ENCODE results near the gene TSPAN16. TPM values are rescaled to one million over a fixed set of nuclear protein-coding genes. Genes with fewer than 3 reads are reported as not detected.

The TSPAN16 gene
- total RNA-seq, 3 donors from 2014 or later = not detected

- Histone ChIP-seq H3K9me3 (no peaks in the 10 kb centered on the region), H3K4me1 (ENCODE audit: low read depth) (no peaks in the 10 kb centered on the region), H3K36me3 (ENCODE audit: low read depth) (no peaks in the 10 kb centered on the region), H3K4me3 (no peak overlapping the region)
- ATAC-seq = no peak
- TF ChIP-seq CTCF (IDR thresholded peaks at IDR 0.05) = no peak
- no peak for DNase-seq
- intact Hi-C loops (cut with DNase I, micrococcal nuclease) = no loop called here
Measured at GRCh38 chr19:11251217-11251616, 44.7 kb upstream of the TSPAN16 start.

GRCh38 chr19:11251650-11252314 lies 44.2 kb upstream of the TSPAN16 start:
- intact Hi-C loops (cut with DNase I, micrococcal nuclease) = no loop called here
- no peak for ATAC-seq
- H3K36me3 ChIP-seq (ENCODE audit: low read depth) = no peaks in the 10 kb centered on the region

GRCh38 chr19:11252665-11253355 lies 43.1 kb upstream of the TSPAN16 start:
- H3K36me3 ChIP-seq (ENCODE audit: low read depth) = no peaks in the 10 kb centered on the region
- H3K4me3 ChIP-seq = no peak overlapping the region
- intact Hi-C loops (cut with DNase I, micrococcal nuclease) = no loop called here

More at GRCh38 chr19:11251650-11252314, 44.2 kb upstream of the TSPAN16 start:
- H3K9me3 ChIP-seq = no peaks in the 10 kb centered on the region
- no peak overlapping the region for H3K4me3 ChIP-seq
- no peak for TF ChIP-seq CTCF (IDR thresholded peaks at IDR 0.05)
- H3K4me1 ChIP-seq (ENCODE audit: low read depth) = no peaks in the 10 kb centered on the region
- no peak for DNase-seq

GRCh38 chr19:11254666-11255065 lies 41.3 kb upstream of the TSPAN16 start:
- intact Hi-C loops (cut with DNase I, micrococcal nuclease) = no loop called here
- DNase-seq (peak in 1 of 3 donors; percentile 40), ATAC-seq (peak; percentile 49)
- TF ChIP-seq CTCF (IDR thresholded peaks at IDR 0.05) = no peak
- no peak overlapping the region for H3K4me3 ChIP-seq
- no peaks in the 10 kb centered on the region for H3K4me1 ChIP-seq (ENCODE audit: low read depth)
- no peaks in the 10 kb centered on the region for H3K9me3 ChIP-seq
- H3K36me3 ChIP-seq (ENCODE audit: low read depth) = no peaks in the 10 kb centered on the region

More at GRCh38 chr19:11252665-11253355, 43.1 kb upstream of the TSPAN16 start:
- no peak for ATAC-seq
- Histone ChIP-seq H3K9me3 (no peaks in the 10 kb centered on the region), H3K4me1 (ENCODE audit: low read depth) (no peaks in the 10 kb centered on the region)
- no peak for TF ChIP-seq CTCF (IDR thresholded peaks at IDR 0.05)
- DNase-seq = no peak

GRCh38 chr19:11256189-11256588 lies 39.8 kb upstream of the TSPAN16 start:
- no peak for TF ChIP-seq CTCF (IDR thresholded peaks at IDR 0.05)
- Histone ChIP-seq H3K36me3 (ENCODE audit: low read depth) (no peaks in the 10 kb centered on the region), H3K4me3 (no peak overlapping the region), H3K4me1 (ENCODE audit: low read depth) (no peaks in the 10 kb centered on the region), H3K9me3 (no peaks in the 10 kb centered on the region)
- ATAC-seq (peak; percentile 25), DNase-seq (peak in 1 of 3 donors; percentile 42)
- intact Hi-C loops (cut with DNase I, micrococcal nuclease) = no loop called here

Measured in mucosa of descending colon (tissue), 3 donors.